Ishikawa (cell line): ENCODE results near the gene TRIO.

Source experiments
- CEBPB ChIP-seq: IDR thresholded peaks from 2 replicates; pipeline ENCODE4 v1.6.1; 2012
- CREB1 ChIP-seq: IDR thresholded peaks from 2 replicates; pipeline ENCODE4 v1.6.1; 2012; ENCODE audit warnings: low read depth
- EGR1 ChIP-seq: IDR thresholded peaks from 2 replicates; pipeline ENCODE4 v1.6.1; 2012
- EP300 ChIP-seq: IDR thresholded peaks from 2 replicates; pipeline ENCODE4 v1.6.1; 2012; ENCODE audit warnings: borderline replicate concordance
- FOXM1 ChIP-seq: IDR thresholded peaks from 2 replicates; pipeline ENCODE4 v1.6.1; 2012; ENCODE audit warnings: low read depth, borderline replicate concordance
- MAX ChIP-seq: IDR thresholded peaks from 2 replicates; pipeline ENCODE4 v1.6.1; 2012
- NFIC ChIP-seq: IDR thresholded peaks from 2 replicates; pipeline ENCODE4 v1.6.1; 2012
- RAD21 ChIP-seq: IDR thresholded peaks from 2 replicates; pipeline ENCODE4 v1.6.1; 2012; ENCODE audit warnings: low read depth
- REST ChIP-seq: IDR thresholded peaks from 2 replicates; pipeline ENCODE4 v1.6.1; 2012; ENCODE audit warnings: low read depth, mild to moderate bottlenecking
- TAF1 ChIP-seq: IDR thresholded peaks from 2 replicates; pipeline ENCODE4 v1.6.1; 2012; ENCODE audit warnings: low read depth, mild to moderate bottlenecking
- TCF12 ChIP-seq: IDR thresholded peaks from 2 replicates; pipeline ENCODE4 v1.6.1; 2012; ENCODE audit warnings: low read depth
- TEAD4 ChIP-seq: IDR thresholded peaks from 2 replicates; pipeline ENCODE4 v1.6.1; 2012
- USF1 ChIP-seq: IDR thresholded peaks from 2 replicates; pipeline ENCODE4 v1.6.1; 2012
- YY1 ChIP-seq: IDR thresholded peaks from 2 replicates; pipeline ENCODE4 v1.6.1; 2012; ENCODE audit warnings: low read depth
- ZBTB7A ChIP-seq: IDR thresholded peaks from 2 replicates; pipeline ENCODE4 v1.6.1; 2012; ENCODE audit warnings: low read depth

Gene TRIO

GRCh38 chr5:14408969-14409586, 265.9 kb downstream of the TRIO start:
- TF ChIP-seq NFIC (no peak), RAD21 (no peak), YY1 (no peak), ZBTB7A (no peak), TCF12 (no peak), FOXM1 (no peak), TAF1 (no peak), EP300 (no peak), TEAD4 (no peak), MAX (no peak), USF1 (no peak), CREB1 (no peak), EGR1 (no peak), REST (no peak), CEBPB (no peak)

- TF ChIP-seq REST (no peak), NFIC (no peak), TAF1 (no peak)
Observed at GRCh38 chr5:14410068-14410393, 266.9 kb downstream of the TRIO start.

- no peak for TF ChIP-seq TEAD4
Observed at GRCh38 chr5:14410394-14411201, 267.5 kb downstream of the TRIO start.

- TF ChIP-seq ZBTB7A (no peak), TCF12 (no peak), TEAD4 (no peak), EP300 (no peak), RAD21 (no peak), CREB1 (no peak), CEBPB (no peak)
Observed at GRCh38 chr5:14411216-14411615, 268.1 kb downstream of the TRIO start.

GRCh38 chr5:14413331-14413750, 270.2 kb downstream of the TRIO start:
- TF ChIP-seq YY1 (no peak), EP300 (no peak), ZBTB7A (no peak), TEAD4 (no peak)

GRCh38 chr5:14414007-14414406, 270.9 kb downstream of the TRIO start:
- TF ChIP-seq TEAD4 (no peak), ZBTB7A (no peak), NFIC (no peak), TAF1 (no peak), CEBPB (no peak), TCF12 (no peak), FOXM1 (no peak)

- TF ChIP-seq EP300 (no peak), REST (no peak), RAD21 (no peak), ZBTB7A (no peak), TCF12 (no peak), CEBPB (no peak)
Observed at GRCh38 chr5:14414656-14415023, 271.5 kb downstream of the TRIO start.
